Endometrium (tissue), 2 donors: ENCODE results near the gene RNU6-8.

Experiments
- FAIRE-seq: peaks from 2 replicates; lab custom pipeline; 2012; peaks lifted over from hg19 to GRCh38; lab: Jason Lieb, UNC
- donor health status: control.
- donor health status: control.

The RNU6-8 gene

DNA sequence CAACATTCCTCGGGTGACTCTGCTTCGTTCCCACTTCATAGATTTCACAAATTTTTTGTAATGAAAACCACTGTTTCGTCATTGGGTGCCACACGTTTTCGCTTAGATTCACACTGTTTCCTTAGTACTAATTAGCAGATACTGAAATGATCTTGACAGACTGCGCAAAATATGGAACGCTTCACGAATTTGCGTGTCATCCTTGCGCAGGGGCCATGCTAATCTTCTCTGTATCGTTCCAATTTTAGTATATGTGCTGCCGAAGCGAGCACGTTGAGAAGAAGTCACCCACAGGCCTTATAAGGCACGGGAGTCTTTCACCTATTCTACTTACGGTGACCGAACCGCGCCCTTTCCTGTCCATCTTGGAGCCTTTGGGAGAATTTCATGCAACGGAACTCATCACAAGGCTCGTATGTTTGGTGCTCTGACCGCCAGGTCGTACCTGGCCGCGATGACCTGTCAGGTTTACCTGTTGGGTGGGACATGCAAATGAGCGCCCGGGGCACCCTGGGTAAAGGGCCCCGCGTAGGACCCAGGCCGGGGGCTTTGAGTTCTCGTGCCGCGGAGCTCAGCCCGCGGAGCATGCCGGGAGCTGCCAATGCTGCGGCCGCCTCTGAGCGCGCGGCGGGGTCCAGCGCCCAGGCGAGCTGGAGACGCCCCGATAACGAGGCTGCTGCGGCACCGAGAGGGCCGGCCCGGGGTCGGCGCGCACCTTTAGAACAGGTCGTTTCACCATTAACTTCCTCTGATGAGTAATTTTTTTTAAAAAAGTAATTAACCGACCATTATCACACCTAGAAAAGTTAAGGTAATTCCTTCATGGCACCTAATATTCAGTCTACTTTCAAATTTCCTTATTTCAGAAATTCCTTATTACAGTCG lies at the start of gene RNU6-8:
Gene RNU6-8, minus strand, starts transcription at position 272 of the 885 bp plus-strand sequence.
- FAIRE-seq: no peak

DNA sequence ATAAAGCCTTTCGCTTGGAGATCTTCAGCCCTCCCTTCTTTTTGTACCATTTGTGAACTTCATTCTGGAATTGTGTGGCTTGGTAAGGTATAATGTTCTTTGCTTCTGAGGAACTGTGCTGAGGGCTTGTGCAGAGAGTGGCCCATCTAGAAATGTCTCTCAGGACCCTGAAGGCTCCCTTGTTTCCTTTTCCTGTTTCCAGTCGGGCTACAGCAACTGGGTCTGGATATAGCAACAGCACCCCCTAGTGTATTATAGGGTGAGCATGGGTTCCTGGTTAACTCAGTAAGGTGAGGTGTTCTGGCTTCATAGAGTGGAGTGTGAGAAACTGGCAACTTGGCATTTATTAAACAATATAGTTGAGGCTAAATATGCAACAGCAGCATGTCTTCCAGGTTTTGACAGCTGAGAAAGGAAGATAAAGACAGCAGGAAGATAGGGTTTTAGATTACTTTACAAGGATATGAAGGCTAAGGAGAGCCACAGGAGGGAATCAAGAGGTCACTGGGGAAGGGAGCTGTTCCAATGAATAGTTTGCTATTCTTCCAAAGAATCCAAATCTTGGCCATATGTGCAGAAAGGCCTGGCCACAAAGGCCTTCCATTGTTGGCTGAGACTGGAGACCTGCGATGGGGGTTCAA lies 49.1 kb upstream of the RNU6-8 start:
- FAIRE-seq: peak; percentile 26

DNA sequence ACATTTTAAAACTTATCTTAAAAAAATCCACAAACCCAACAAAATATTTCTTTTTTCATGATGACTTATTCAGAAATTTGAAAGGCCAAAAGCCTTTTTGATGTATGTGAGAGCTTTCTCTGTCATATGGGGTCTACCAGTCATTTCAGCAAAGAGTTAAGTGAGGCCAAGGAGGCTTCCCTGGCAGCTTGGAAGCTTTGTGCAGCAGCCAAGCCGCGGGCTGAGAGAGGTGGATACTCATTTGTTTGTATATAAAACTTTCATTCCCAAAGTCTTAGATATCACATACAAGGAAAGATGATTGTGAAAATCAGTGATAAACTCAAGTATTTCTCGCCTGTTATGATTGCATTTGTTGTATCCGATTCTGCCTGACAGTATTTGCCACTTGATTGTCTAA lies 48.5 kb upstream of the RNU6-8 start:
- FAIRE-seq: no peak

DNA sequence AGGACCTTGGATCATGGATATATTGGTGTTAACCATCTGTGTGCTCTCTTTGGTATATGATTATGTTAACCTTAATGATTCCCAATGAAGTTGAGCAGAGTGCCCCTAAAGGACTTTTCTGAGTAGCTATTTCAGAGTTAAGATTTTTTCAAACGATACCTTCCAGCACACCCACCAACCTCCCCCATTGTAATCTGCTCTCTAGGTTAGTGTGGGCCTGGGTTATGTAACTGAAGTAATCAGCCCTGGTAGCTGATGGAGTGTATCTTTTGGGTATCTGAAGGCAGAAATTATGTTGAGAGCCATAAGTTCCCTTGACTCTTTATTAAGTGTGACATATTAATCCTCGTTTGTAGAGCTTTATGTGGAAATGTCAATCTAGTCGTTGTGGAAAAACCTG lies 47.6 kb upstream of the RNU6-8 start:
- FAIRE-seq: no peak

GRCh38 chr14:32249780-32250179 lies 46.7 kb upstream of the RNU6-8 start:
- no peak for FAIRE-seq

GRCh38 chr14:32249371-32249770 lies 46.3 kb upstream of the RNU6-8 start:
- FAIRE-seq: no peak

GRCh38 chr14:32246751-32247150 lies 43.7 kb upstream of the RNU6-8 start:
- FAIRE-seq: no peak

DNA sequence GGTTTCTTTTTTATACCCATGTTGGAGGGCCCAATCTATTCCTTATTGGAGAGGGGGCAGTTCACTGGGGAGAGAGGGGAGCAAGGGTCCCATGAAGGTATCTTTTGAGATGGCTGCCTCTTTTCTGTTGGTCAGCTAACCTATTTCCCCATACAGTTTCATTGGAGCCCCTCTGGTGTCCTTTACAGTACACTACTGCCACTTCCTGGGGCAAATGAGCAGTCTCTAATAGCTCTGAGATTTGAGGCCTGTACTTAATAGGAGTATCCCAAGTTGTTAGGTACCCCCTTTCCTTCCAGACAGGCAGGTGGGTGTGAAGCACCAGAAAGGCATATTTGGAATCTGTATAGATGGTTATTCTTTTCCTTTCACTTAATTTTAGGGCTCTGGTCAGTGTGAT lies 41.3 kb upstream of the RNU6-8 start:
- FAIRE-seq: no peak

- no peak for FAIRE-seq
These were observed 30.2 kb upstream of the RNU6-8 start for GRCh38 chr14:32233260-32233659.

GRCh38 chr14:32232481-32232880 lies 29.4 kb upstream of the RNU6-8 start:
- FAIRE-seq: no peak

DNA sequence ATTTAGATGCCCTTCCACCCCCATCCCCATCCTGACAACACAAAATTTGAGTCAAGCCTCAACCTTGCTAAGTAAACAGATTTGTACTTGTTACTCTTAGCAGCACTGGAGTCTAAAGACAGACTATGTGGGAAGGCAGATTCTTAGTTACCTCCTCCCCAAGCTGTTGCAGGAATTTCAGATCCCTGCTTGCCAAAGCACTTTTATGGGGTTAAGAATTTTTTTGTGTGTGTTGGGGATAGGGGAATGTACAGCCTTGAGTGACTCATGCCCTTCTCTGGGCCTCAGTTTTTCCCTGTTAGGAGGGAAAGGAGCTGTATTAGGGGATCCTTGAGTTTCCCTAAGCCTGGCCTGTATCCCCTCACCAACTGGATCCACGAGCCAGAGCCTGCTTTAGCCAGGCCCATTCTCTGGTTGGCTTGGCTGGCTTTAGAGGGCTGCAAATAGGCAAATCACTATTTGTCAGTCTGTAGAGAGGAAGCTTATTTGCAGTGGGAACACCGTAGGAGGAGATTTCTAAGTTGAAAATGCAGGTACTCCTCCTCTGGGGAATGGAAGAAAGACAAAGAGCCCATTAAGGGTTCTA lies 27.7 kb upstream of the RNU6-8 start:
- no peak for FAIRE-seq

- FAIRE-seq: no peak
These were observed 27.1 kb upstream of the RNU6-8 start for GRCh38 chr14:32230181-32230580.

DNA sequence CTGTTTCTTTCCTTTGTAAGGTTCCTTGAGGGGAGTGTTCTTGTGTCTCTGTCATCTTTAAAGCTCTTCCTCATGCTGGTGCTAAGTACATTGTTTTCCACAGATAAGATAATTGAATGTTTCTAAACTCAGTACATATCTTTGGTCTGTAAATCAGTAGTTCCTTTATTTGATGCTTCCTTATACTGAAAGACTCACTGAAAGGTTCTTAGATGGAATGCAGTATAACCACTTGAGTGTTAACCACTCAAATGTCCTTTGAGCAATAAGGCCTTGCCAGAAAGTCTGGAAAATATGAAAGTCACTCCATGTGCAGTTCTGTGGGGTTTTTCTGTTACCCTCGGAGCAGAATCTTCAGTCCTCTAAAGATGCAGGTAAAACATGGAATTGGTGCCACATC lies 23.0 kb upstream of the RNU6-8 start:
- no peak for FAIRE-seq

- FAIRE-seq: no peak
These were observed 22.4 kb upstream of the RNU6-8 start for GRCh38 chr14:32225378-32225920.

DNA sequence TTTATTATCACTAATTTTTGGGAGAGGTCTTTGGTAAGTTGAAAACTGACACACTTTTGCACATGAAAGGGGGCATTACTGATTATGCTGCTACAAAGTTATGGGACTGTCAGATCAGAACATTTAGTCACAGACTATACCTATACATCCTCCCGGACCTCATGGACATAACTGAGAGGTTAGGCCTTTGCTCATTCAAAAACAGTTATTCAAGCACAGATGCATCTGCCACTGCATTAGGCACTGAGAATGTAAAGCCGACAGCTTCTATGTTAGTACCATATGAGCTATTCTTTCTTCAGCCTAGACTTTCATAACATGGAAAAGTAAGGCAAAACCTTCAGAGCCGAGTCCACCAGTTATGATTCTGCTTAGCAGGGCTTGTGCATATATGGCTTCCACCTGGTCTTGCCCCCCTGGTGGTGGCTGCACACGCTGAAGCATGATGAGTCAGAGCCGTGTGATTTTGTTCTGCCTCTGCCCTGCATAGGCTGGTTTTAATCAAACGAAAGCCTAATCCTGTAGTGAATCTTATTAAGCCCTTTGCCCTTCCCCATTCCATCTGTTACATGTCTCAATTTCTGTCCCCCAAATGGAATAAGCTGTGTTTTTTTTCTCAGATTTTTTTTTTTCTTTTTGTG lies 21.8 kb upstream of the RNU6-8 start:
- no peak for FAIRE-seq

- no peak for FAIRE-seq
These were observed 14.2 kb upstream of the RNU6-8 start for GRCh38 chr14:32217301-32217700.

GRCh38 chr14:32212833-32213232 lies 9.8 kb upstream of the RNU6-8 start:
- FAIRE-seq: no peak

GRCh38 chr14:32211068-32211404 lies 8.0 kb upstream of the RNU6-8 start:
- no peak for FAIRE-seq

GRCh38 chr14:32209471-32209870 lies 6.4 kb upstream of the RNU6-8 start:
- no peak for FAIRE-seq

- FAIRE-seq: no peak
These were observed 5.4 kb upstream of the RNU6-8 start for GRCh38 chr14:32208490-32208889.

- FAIRE-seq: no peak
These were observed 3.5 kb upstream of the RNU6-8 start for GRCh38 chr14:32206552-32206951.

DNA sequence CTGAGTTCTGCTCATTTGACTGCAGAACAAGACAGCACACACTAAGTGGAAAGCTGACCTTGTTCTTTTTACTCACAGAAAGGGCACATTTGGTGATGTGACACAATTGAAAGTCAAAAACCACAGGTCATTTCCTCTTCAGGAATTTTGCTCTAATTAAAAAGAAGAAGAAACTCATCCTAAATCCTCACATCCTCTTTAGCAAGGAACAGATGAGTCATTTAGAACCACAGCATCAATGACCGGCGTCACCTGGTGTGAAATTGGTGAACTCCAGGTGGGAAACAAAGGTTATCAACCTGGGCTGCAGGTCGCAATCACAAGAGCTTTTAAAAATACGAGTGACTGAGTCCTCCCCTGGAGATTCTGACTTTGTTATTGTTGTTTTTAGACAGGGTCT lies 2.9 kb upstream of the RNU6-8 start:
- no peak for FAIRE-seq

GRCh38 chr14:32205554-32205953 lies 2.5 kb upstream of the RNU6-8 start:
- no peak for FAIRE-seq
